Stimulated activated CD4-positive, alpha-beta T cell treated with anti-CD3 and anti-CD28 coated beads, Interleukin-15, amount 100 ng/mL, for 1 hour (primary cell): Measurements from ENCODE around the gene IQCC.

ENCODE experiments used
- DNase-seq, 2 donors: peaks; one replicate each; pipeline ENCODE4 v3.0.0-alpha.2; 2020; ENCODE audit warnings: low read depth in 1 of 2, low spot score in 1 of 2

Gene IQCC

DNA sequence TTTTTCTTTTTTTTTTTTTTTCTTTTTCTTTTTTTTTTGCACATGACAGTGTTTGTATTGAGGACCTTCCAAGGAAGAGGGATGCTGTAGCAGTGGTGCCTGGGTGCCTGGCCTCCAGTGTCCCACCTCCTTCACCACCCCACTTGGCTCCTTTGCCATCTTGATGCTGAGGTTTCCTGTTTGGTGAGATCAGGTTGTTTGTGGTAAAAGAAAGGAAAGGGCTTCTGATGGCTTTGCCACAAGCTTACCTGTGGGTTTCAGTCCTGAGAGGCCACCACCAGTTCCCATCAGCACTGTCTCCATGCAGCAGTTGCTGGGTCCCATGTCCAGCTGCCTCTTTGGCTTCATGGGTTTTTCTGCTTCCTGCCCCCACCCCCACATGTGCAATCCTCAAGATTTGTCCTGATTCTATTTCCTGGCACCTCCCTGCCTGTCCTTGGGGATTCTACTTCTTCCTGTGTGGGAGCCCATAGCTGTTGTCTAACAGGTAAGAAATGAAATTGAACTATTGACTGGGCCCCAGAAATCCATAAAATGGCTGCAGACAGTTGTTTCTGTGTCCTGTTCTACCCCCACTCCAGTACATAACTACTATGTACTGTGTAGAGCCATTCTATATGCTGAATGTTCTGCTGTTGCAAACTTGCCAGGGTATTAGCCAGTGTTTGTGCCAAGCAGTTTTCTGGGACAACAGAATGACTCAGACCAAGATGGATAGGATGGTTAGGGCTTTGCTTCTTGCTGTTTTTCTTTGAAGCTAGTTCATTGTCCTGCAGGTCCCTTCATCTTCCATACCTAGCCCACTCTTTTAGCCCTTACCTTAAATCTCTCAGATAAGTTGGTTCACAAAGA lies 9.3 kb upstream of the IQCC start:
- no peak for DNase-seq

DNA sequence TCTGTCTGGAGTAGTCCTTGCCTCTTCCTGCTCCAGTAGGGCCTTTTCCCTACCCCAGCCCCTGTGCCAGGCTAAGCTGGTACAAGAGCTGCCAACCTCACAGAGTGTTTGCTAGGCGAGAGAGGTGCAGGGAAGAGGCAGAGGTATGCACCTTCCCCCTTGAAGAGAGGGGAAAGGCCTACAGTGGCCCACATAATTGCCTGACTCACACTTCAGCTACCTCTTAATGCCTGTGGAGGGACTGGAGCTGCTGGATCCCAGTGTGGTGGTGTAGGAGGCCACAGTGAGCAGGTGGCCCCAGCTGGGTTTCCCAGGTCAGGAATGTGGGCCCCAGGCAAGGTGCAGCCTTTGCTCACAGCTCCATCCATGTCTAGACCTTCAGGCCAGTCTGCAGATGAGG lies 8.4 kb upstream of the IQCC start:
- no peak for DNase-seq

DNA sequence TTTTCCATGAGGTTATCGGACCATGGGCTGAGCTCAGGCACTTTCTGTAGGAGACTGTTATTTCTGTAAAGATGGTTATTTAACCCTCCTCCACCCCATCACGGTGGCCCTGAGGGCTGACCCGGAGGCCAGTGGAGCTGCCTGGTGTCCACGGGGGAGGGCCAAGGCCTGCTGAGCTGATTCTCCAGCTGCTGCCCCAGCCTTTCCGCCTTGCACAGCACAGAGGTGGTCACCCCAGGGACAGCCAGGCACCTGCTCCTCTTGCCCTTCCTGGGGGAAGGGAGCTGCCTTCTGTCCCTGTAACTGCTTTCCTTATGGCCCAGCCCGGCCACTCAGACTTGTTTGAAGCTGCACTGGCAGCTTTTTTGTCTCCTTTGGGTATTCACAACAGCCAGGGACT lies 7.6 kb upstream of the IQCC start:
- no peak for DNase-seq

DNA sequence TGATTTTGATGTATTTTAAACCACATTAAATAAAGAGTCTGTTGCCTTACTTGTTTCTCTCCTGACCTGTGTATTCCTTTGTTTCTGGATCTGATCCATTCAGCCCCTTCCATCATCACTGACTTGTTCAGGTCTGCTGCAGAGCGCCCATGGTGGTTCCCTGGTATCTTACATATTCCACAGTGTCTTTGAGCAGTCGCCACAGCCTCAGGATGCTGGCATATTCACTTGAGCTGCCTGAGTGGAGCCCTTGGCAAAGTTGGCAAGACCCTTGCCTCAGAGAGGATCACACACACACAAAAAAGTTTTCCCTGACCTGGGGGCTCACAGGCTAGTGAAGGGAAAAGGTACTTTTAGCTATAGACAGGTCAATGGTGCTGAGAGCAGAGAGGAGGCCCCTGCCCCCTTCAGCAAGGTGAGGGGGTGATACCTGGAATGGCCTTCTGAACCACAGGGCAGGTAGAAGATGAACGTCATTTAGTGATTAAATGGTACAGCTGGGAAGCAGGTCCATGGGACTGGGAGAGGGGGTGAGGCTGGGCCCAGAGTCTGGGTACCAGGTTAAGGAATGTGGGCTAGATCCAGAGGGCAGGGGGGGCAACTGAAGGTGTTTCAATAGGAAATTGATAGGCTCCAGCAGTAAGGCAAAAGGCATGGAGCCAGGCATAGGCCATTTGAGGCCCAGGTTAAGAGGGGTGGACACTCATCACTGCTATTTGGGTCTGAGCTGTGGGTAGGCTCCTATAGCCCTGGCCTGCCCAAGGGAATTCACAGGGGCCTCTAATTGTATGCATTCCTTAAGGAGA lies 7.0 kb upstream of the IQCC start:
- no peak for DNase-seq

DNA sequence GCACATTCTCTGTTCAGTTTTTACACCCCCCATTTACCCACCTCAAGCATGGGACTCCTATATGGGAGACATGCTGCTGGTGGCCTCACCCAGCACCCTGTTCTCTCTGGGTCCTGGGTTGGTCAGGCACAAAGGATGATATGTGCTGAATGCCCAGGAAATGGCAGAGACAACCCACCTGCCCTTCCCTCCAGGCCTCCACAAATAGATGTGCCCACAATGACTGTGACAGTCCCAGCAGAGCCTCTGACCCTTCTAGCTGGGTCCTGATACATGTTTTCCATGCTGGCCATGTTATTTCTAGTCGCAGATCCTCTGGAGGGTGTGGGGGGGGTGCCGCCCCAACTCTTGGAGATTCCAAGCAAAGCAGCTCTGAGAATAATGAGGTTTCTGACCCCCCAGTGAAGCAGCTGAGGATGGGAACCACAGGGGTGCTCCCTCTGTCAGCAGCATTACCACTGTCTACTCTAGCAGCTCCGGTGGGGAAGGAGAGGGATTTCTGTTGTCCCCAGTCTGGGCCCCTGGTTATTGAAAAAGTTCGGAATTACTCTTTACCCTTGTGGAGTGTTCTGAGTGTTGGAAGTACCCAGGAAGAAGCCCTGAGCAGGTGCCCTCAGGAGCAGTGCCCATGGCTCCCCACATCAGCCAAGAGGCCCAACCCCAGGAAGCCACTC lies 6.3 kb upstream of the IQCC start:
- DNase-seq: no peak

DNA sequence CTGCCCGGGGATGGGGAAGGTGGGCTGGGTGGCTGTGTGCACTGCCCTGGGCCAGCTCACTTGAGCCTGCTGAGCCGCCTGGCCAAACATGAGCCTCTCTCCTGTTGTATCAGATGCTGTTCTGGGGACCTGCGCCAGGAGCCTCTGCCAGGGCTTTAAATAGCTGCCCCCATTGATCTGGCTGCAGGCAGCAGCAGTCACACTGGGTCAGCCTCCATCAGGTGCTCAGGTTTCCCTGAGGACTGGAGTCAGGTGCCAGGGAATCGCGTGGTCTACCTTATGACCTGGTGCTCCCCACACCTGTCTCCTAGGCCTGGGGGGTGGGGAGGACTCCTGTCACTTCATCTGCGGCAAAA lies 5.8 kb upstream of the IQCC start:
- DNase-seq: no peak

DNA sequence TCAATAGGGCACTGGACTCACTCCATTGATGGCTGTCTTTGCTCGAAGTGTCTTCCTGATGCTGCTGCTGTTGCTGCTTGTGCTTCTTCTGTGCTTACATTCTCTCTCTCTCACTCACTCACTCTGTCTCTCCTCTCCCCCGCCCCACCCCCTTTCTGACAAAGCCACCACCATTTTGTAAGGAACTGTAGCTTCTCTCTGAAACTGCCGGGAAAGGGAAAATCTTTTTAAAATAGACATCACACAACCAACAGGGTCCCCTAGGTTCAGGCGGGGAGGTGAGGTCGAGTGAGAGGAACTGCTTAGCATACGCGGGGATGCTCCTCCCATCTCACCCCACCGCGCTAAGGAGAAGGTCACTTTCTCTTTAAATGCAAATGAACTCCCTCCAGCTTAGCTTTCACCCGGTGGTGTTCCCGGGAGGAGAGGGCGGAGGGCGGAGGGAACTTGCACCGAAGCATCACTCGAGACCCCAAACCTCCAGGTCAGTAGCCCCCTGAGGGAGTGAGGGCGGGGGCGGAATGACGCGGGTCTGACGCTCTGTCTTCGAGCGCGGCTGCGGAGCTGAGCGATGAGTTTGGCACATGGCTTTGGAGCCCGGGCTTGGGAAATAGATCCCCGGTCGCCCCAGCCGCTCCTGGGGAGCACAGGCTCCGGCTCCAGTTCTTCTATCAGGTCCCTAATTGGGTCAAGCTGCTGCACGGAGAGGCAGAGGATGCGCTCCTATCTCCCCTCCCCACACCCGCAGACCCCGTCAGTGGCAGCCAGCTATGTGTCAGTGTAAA lies 5.1 kb upstream of the IQCC start, which contains the start of gene CCDC28B:
Gene CCDC28B (plus strand): TSS at position 370 of the 785 bp plus-strand sequence. CDS start 1,341 bp downstream, outside the sequence.
- DNase-seq: peak in 1 of 2 donors; percentile 37

DNA sequence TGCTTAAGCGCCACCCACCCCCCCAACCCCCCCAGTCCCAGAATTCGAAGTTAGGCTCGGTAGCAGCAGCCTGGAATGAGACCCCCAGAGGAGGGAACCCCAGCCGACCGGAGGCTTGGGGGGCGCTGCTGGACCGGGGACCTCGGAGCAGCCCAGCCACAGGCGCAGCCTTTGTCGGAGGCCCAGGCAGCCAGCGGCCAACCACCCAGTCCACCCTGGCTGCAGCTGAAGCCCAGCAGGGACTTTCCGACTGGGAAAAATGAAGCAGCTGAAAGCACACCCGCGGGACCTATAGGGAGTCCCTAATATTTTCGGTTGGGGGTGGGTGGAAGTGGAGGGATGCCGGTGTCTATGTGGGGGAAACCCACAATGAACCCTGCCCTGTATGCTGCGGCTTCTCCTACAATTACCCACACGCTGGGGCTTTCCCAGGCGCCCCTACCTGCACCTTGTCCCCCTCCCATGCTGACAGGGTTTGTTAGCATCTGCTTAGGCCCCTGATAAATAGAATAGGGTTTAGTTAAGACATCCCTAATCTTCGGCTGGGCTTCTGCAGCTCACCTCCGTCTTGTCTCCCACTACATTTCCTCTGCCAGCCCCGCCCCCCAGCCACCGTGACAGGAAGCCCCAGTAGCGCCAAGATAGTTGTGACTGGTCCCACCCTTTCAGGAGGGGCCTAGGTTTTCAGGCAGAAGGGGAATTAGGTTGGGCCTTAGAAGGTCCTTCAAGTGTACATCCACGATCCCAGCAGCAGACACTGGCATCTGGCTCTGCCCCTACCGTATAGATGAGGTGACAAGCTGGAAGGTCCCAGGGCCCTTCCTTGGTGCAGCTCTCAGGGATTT lies 4.2 kb upstream of the IQCC start:
- DNase-seq: peak; percentile 52 to 67

DNA sequence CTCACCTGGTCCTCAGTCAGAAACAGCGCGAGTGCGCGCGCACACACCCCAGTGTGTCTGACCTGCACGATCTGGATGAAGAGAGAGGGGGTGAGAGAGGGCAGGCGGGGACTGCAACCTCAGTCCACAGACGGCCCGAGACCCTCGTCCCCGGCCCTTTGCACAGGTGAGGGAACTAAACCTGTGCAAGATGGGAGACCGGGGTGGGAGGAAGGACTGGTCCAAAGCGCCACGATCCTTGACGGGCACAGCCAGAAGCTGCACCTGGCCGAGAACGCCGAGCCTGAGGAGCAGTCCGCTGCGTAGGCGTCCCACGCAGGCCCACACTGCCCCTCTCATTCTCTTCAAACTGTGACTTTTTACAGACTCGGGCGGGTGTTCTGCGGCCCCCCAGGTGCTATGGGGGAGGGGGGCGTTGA lies 519 bp upstream of the IQCC start:
- no peak for DNase-seq

DNA sequence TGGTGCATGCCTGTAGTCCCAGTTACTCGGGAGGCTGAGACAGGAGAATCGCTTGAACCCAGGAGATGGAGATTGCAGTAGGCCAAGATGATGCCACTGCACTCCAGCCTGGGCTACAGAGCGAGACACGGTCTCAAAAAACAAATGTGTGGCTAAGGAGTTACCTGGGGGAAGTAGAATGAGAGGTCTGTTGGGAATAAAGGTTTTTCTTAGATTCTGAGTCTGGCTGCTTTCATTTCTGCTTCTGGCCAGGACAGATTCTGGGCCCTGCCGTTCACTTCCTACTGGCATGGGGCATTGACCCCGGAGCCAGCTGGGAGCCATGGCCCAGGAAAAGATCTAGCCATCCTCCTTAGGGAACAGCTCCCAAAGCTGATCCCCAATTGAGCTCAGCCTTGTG lies 3.0 kb downstream of the IQCC start:
- no peak for DNase-seq

DNA sequence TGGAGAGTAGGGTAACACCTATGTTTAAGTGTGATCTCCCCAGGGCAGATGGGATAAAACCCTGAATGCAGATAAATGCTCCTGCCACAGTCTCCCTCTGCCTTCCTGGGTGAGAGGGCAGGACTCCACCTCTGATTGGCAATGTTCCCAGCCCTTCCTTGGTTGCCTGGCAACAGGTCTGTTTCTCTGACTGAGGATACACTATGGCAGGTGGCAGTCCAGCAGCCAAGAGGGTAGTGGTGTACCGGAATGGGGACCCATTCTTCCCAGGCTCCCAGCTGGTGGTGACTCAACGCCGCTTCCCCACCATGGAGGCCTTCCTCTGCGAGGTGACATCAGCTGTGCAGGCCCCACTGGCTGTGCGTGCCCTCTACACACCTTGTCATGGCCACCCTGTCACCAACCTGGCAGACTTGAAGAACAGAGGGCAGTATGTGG lies 3.4 kb downstream of the IQCC start, which contains the start of gene DCDC2B:
Gene DCDC2B (plus strand): TSS at position 199 of the 438 bp plus-strand sequence. CDS start 5 bp downstream, at position 204.
- DNase-seq: no peak

DNA sequence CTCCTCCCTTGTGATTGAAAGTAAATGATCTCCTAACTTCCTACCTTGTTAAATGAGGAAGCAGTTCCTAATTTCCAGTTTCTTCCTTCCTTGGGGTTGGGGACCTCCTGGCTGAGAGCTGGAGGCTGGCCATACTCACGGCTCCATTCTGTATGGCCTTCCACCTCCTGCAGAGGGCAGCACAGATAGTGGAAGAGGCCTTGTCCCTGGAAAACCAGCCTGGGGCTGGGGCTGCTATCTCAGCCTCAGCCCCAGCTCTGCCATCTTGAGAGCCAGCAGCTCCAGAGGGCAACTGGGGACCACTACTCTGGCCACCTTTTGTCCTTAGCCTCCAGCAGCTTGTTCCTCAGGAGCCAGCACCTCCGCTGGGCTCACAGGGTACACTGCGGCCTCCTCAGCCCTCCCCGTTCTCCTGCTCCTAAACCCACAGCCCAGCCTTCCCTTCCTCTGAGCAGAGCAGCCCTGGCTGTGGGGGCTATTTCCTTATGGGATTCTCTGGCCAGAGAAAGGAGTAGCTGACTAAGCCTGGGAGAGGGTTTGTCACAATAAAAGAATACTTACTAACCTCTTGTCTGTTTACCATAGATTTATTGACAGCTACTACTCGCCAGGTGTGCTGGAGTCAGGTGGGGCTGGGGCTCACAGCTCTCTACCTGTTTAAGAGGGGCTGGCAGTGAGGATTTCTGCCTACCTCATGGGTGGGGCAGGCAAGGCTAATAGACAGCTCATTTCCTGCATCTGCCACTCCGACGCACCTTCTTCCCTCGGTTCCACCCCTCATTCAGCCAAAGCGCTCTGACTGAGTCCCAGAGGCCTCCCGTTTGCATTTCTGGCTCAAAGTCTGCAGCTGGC lies 10.4 kb downstream of the IQCC start:
- peak in 1 of 2 donors; percentile 39 for DNase-seq

DNA sequence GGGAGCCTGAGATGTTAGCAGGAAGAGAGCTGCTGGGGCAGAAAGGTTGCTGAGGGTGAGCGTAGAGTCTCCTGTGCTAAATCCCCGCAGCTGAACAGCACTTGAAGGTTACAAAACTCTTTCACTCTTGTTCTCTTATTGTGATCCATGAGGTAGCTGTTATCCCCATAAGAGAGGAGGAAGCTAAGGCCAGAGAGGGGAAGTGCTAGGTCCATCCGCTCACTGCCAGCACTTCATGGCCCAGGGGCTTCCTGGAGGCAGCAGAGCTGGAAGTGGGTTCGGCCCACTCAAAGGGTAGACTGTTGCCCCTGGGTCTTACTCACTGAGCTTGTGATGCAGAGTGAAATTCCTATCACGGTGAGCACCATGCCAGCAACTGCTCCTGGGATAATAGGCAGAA lies 11.1 kb downstream of the IQCC start:
- no peak for DNase-seq

DNA sequence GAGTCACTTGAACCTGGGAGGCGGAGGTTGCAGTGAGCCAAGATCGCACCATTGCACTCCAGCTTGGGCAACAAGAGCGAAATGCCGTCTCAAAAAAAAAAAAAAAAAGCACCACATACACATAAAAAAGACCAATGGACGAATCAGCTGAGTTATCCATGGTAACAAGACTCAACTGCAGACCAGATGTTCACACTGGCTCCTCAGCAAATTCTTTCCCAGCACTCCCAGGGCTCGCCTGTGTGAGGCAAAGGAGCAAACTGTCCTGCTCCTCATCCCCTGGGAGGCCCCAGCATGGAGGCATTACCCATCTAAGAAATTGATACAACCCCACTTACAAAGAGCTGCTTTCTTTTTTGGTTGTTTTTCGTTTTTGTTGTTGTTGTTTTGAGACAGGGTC lies 13.6 kb downstream of the IQCC start:
- no peak for DNase-seq

DNA sequence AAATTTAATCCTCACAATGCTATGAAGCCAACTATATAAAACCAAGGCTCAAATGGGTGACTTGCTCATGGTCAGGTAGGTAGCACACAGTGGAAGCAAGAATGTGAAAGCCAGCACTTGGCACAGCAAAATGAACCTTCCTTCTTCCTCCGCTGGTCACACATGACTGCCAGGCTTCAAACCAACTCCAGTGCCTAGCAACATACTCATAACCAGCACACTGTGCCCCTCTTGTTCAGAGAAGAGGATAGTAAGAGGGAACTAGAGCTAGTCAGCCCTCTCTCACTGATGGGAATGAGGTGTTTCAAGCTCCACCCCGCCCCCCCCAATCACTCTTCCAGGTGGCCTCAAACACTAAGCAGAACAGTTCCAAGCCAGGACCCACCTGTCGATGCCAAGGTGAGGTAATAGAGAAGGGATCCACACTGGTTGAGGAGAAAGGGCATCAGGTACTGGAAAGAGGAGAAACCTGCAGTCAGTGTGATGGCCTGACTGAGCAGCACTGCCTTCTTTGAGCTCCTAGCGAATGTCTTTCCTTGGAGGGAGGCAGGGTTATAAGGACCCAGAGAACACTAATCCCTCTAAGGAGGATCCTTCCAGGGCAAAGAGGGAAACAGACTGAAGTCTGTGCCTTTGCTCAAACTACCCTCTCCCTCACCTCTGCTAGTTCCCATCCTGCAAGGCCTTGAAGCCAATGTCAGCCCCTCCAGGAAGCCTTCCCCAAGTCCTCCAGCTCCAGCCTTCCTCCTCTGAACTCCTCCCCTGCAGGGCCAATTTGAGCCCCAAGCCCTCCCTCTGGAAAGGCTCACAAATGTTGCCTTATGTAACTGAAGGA lies 15.5 kb downstream of the IQCC start:
- no peak for DNase-seq

DNA sequence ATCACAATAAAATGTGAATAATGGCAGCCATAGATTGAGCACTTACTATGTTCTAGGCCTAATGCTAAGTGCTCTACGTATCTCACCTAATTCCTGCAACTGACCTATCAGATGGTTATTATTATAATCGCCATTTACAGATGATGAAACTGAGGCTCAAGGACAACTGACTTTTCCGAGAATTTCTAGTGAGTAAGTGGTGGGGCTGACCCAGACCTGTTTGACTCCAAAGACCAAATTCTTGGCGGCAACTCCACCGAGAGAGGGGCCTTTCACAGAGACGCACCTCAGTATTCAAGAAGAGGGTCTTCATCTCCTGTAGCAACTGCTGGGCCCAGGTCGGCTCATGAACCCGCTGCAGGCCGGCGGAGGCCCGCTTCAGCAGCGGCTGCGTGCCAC lies 16.1 kb downstream of the IQCC start:
- no peak for DNase-seq

DNA sequence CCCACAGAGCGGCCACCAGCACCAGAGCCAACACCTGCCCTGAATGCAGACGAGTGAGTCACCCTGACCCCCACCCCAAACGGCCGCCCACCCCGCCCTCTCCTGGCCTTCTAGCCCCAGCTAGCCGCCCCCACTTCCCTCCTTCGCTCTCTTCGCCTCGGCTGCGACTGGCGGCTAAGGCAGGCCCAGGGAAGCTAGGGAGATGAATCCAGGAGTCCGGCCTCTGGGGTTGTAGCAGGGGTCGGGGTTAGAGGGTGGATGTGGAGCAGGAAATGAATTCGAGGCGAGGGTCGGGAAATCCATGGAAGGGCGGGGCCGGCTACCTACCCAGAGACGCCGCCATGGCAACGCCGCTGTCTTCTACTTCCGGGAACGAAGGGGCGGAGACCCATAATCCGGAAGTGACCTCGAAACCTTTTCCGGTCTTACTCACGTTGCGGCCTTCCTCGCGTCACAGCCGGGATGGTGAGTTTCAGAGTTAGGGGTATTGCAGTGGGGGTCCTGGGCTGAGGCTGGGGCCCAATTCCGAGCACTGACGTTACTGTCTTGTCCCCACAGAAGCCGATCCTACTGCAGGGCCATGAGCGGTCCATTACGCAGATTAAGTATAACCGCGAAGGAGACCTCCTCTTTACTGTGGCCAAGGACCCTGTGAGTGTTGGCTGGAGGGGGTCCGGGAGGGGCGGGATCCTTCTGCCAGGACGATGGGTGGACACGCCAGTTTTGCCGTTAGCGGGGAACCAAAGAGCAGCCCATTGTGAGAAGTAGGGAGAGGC lies 16.7 kb downstream of the IQCC start, which contains the start of the genes EIF3I and TMEM234:
Gene EIF3I (plus strand): TSS at position 428 of the 776 bp plus-strand sequence. CDS start 35 bp downstream, at position 463.
Gene TMEM234 (minus strand): TSS at position 374 of the 776 bp plus-strand sequence. CDS start 31 bp downstream, at position 343.
- DNase-seq: peak; percentile 79 to 80
